ENCODE results near the gene GPC1.

Gene GPC1

DNA sequence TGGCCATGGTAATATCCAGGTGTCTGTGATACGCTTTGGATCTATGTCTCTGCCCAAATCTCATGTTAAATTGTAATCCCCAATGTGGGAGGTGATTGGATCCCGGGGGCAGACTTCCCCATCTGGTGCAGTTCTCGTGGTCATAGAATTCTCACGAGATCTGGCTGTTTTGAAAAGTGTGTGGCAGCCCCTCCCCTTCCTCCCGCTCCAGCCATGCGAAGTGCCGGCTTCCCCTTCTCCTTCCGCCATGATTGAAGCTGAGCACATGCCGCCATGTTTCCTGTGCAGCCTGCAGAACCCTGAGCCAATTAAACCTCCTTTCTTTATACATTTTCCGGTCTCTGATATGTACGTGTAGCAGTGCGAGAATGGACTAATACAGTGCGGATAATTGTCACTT lies 42.5 kb downstream of the GPC1 start:
- DNase-seq (ENCODE audit: low read depth) = no peak
- TF ChIP-seq, protein P1, sequence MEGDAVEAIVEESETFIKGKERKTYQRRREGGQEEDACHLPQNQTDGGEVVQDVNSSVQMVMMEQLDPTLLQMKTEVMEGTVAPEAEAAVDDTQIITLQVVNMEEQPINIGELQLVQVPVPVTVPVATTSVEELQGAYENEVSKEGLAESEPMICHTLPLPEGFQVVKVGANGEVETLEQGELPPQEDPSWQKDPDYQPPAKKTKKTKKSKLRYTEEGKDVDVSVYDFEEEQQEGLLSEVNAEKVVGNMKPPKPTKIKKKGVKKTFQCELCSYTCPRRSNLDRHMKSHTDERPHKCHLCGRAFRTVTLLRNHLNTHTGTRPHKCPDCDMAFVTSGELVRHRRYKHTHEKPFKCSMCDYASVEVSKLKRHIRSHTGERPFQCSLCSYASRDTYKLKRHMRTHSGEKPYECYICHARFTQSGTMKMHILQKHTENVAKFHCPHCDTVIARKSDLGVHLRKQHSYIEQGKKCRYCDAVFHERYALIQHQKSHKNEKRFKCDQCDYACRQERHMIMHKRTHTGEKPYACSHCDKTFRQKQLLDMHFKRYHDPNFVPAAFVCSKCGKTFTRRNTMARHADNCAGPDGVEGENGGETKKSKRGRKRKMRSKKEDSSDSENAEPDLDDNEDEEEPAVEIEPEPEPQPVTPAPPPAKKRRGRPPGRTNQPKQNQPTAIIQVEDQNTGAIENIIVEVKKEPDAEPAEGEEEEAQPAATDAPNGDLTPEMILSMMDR (conservative IDR thresholded peaks at IDR 0.05; ENCODE audit: control insufficient read depth, insufficient read depth, low read depth, low read length) = no peak
- H3K4me3 ChIP-seq (ENCODE audit: control insufficient read depth, low read depth, low read length) = no peak overlapping the region

DNA sequence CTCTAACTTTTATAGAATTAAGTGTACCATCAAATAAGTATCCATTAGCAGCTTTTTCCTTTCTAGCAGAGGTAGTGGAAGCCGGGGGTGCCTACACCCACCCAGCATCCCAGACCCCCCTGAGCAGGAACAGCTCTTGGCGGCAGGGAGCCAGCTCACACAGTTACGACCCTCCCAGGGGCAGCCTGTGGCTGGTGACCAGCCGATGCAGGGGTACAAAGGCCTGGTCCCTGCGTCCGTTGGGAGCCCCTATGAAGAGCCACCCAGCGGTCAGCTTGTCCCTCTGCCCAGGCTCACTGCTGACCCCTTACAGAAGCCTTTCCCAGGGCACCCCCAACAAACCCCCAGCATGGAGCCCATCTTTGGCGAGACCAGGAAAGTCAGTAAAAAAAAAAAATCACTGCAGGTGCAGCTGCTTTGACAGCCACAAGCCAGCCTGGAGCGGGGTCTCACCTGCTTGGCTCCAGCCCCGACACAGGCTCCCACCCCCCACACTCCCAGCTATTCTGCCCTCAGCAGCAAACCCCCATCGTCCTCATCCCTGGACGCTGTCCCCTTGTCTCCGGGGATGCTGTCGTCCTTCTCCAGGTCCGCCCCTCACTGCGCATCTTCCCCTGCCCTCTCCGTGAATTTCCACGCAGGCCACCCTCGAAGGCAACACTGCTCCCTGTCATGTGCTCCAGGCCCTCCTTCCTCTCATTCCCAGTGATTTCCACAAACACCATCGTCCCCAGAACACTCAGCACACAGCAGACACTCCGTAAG lies 43.1 kb downstream of the GPC1 start:
- H3K4me3 ChIP-seq (ENCODE audit: control insufficient read depth, low read depth, low read length) = no peak overlapping the region
- TF ChIP-seq, protein P1 (conservative IDR thresholded peaks at IDR 0.05; ENCODE audit: control insufficient read depth, insufficient read depth, low read depth, low read length) = no peak

DNA sequence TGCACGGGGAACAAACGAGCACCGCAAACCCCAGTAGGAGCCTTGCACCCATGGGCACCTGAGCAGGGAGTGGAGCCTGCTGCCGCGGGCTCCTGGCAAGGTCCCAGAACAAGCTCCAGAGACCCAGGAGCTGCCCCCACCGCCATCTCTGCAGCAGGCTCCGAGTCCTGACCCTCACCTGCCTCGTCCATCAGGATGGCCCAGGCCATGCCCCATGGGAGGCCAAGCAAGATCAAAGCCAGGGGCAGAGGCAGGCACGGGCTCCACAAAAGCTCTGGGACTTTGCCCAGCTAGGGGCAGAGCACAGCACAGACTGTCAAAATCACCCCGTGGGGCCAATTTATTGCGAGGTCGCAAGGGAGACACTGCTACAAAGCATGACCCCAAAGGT lies 43.6 kb downstream of the GPC1 start:
- TF ChIP-seq, protein P1 (conservative IDR thresholded peaks at IDR 0.05; ENCODE audit: control insufficient read depth, insufficient read depth, low read depth, low read length) = no peak
- DNase-seq (ENCODE audit: low read depth) = no peak
- H3K4me3 ChIP-seq (ENCODE audit: control insufficient read depth, low read depth, low read length) = no peak overlapping the region

More for the DNA sequence above, 43.1 kb downstream of the GPC1 start:
- DNase-seq (ENCODE audit: low read depth) = no peak

DNA sequence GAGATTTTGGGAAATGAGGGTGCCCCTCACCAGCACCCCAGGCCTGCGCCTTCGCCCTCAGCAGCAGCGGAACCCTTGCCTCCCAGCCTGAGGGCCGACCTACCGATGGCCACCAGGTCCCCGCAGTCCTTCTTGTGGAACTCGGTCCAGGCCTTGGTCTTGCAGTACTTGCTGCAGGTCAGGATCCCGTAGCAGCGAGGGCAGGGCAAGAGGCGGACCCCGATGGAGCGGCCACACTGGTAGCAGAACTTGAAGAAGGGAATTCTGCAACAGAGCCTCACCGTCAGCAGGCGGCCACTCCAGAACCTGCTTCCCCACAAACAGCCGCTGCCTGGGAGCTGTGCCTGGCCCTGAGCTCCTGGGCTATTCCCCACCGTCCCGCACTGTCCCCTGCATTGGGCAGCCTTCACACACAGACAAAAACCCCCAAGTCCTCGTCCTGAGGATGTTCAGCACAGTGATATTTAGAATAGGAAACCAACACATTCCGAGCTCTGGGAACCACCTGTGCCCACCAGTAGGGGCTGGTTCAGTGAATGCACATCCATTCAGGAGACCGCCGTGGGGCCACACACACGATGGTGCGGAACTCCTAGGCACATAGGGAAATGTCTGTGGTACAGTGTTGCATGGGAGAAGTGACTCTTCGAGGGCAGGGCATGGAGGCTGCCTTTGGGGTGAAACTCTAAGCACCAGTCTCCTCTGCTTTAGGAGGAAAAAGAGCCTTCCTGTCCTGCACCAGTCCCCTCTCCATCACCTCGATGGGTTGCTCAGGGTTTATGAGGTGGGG lies 45.6 kb downstream of the GPC1 start:
- TF ChIP-seq, protein P1 (conservative IDR thresholded peaks at IDR 0.05; ENCODE audit: control insufficient read depth, insufficient read depth, low read depth, low read length) = no peak
- no peak for DNase-seq (ENCODE audit: low read depth)
- H3K4me3 ChIP-seq (ENCODE audit: control insufficient read depth, low read depth, low read length) = no peak overlapping the region

DNA sequence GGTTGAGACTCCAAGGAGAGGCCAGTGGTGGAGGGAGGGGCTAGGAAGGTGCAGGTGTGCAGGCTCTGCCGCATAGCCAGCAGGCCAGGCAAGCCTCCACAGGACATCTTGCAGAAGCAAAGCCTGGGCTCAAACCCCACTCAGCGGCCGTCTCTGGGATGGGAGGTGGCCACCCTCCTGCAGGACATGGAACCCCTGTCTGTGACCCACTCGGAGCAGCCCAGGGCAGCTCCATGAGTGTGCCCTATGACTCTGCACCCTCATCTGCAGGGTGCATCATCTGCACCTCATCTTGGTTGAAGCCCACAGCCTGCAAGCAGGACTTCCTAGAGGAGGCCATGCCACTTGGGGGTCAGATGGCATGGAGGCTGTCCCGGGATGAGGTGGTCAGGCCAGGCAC lies 46.3 kb downstream of the GPC1 start:
- no peak for DNase-seq (ENCODE audit: low read depth)
- TF ChIP-seq, protein P1 (conservative IDR thresholded peaks at IDR 0.05; ENCODE audit: control insufficient read depth, insufficient read depth, low read depth, low read length) = no peak

DNA sequence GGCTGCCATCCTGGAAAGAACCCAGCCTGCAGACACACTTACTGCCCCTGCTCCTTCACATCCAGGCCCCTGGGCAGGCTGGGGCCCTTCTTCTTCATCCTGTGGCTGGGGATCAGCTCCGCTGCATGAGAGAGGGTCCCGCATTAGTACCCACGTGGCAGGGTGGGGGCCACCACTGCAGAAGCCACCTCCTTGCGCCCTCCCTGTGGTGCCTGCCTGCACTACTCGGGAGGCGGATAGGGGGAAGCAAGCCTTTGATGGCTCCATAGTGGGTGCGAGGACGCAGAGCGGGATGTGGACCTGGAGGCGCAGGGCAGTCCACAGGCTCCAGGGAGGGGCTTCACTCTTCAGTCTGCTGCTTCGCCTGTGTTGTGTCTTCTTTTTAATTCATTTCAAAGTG lies 46.7 kb downstream of the GPC1 start:
- DNase-seq (ENCODE audit: low read depth) = no peak
- H3K4me3 ChIP-seq (ENCODE audit: control insufficient read depth, low read depth, low read length) = no peak overlapping the region
- TF ChIP-seq, protein P1 (conservative IDR thresholded peaks at IDR 0.05; ENCODE audit: control insufficient read depth, insufficient read depth, low read depth, low read length) = no peak

More for the DNA sequence above, 46.3 kb downstream of the GPC1 start:
- no peak overlapping the region for H3K4me3 ChIP-seq (ENCODE audit: control insufficient read depth, low read depth, low read length)
